GM12801 (cell line): ENCODE results near the gene SPON1.

Experiments
- CTCF ChIP-seq: IDR thresholded peaks from one replicate; pipeline ENCODE4 v1.5.1; 2011; ENCODE audit warnings: control low read depth; ENCODE audit not compliant: insufficient read length; ENCODE audit errors: extremely low read depth

SPON1 gene

GRCh38 chr11:14182833-14183364 lies 220.4 kb downstream of the SPON1 start:
- TF ChIP-seq CTCF, result no peak

GRCh38 chr11:14184028-14184940 lies 221.8 kb downstream of the SPON1 start:
- TF ChIP-seq CTCF, result no peak

GRCh38 chr11:14185461-14185860 lies 222.9 kb downstream of the SPON1 start:
- no peak for TF ChIP-seq CTCF

GRCh38 chr11:14186046-14186775 lies 223.7 kb downstream of the SPON1 start:
- TF ChIP-seq CTCF, result no peak

- TF ChIP-seq CTCF, result no peak
Observed at GRCh38 chr11:14189874-14190273, 227.4 kb downstream of the SPON1 start.

- TF ChIP-seq CTCF, result no peak
Observed at GRCh38 chr11:14190992-14191778, 228.7 kb downstream of the SPON1 start.

- no peak for TF ChIP-seq CTCF
Observed at GRCh38 chr11:14193644-14194043, 231.1 kb downstream of the SPON1 start.
